ENCODE measurements around the gene MFSD2B.

MFSD2B gene

DNA sequence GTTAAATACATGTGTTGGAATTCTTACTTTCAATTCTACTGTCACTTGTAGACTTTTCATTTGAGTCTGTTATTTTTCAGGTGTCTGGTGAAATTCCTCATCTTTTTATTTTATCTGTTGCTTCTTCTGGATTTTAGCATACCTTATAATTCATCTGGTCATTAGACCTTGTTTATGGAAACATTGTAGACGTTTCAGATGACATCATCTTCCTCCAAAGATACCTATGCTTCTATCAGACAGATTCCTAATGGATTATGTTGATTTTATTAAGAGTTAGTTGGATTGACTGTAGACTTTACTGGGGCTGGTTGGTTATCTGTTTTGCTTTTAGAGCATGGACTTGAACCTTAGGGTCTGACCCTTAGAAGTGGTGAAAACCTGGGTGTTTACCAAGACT lies 15.3 kb upstream of the MFSD2B start:
- H3K4me3 ChIP-seq (ENCODE audit: low read length, poor library complexity, severe bottlenecking): no peak overlapping the region

DNA sequence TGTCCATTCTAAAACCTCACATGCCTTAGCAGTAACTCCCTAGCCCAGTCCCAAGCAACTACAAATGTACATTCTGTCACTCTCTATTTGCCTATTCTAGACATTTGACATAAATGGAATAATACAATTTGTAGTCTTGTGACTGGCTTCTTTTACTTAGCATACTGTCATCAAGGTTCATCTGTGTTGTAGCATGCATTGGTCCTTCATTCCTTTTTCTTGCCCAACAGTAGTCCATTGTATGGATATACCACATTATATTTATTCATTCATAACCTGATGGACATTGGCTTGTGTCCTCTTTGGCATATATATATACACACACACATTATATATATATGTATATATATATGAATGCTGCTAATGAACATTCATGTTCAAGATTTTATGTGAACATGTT lies 2.2 kb upstream of the MFSD2B start:
- Histone ChIP-seq H3K36me3 (ENCODE audit: insufficient read depth, low read length) (no peaks in the 10 kb centered on the region), H4K20me1 (ENCODE audit: insufficient read depth, low read length, poor library complexity, severe bottlenecking) (no peaks in the 10 kb centered on the region), H3K9me2 (replicated peaks; ENCODE audit: low read depth, low read length) (no peaks in the 10 kb centered on the region), H3K9ac (ENCODE audit: low read depth, low read length, poor library complexity, severe bottlenecking) (no peak overlapping the region), H3F3A (ENCODE audit: low read depth) (no peaks in the 10 kb centered on the region), H3K4me1 (ENCODE audit: insufficient read depth, low read length, poor library complexity, severe bottlenecking) (peaks cover 8% of the 10 kb centered on the region), H3K9me3 (ENCODE audit: insufficient read depth, low read depth, low read length) (no peaks in the 10 kb centered on the region), H2AFZ (ENCODE audit: low read length) (no peak overlapping the region), H3K4me2 (ENCODE audit: low read depth, low read length, poor library complexity, severe bottlenecking) (no peak overlapping the region), H3K79me2 (ENCODE audit: insufficient read depth, low read length) (no peaks in the 10 kb centered on the region), H3K27me3 (ENCODE audit: insufficient read depth, low read length, poor library complexity, severe bottlenecking) (no peaks in the 10 kb centered on the region), H3K4me3 (ENCODE audit: low read length, poor library complexity, severe bottlenecking) (no peak overlapping the region)
- TF ChIP-seq CTCF (conservative IDR thresholded peaks at IDR 0.05; ENCODE audit: low read length) (no peak), EZH2phosphoT487 (IDR thresholded peaks at IDR 0.05; ENCODE audit: borderline replicate concordance) (no peak)

More for the DNA sequence above, 15.3 kb upstream of the MFSD2B start:
- no peaks in the 10 kb centered on the region for H4K20me1 ChIP-seq (ENCODE audit: insufficient read depth, low read length, poor library complexity, severe bottlenecking)
- no peaks in the 10 kb centered on the region for H3K79me2 ChIP-seq (ENCODE audit: insufficient read depth, low read length)
- no peaks in the 10 kb centered on the region for H3F3A ChIP-seq (ENCODE audit: low read depth)
- H3K4me1 ChIP-seq (ENCODE audit: insufficient read depth, low read length, poor library complexity, severe bottlenecking): no peaks in the 10 kb centered on the region
- TF ChIP-seq CTCF (conservative IDR thresholded peaks at IDR 0.05; ENCODE audit: low read length) (no peak), EZH2phosphoT487 (IDR thresholded peaks at IDR 0.05; ENCODE audit: borderline replicate concordance) (no peak)
- no peaks in the 10 kb centered on the region for H3K9me2 ChIP-seq (replicated peaks; ENCODE audit: low read depth, low read length)
- H3K9me3 ChIP-seq (ENCODE audit: insufficient read depth, low read depth, low read length): no peaks in the 10 kb centered on the region
- H2AFZ ChIP-seq (ENCODE audit: low read length): no peak overlapping the region
- no peak overlapping the region for H3K4me2 ChIP-seq (ENCODE audit: low read depth, low read length, poor library complexity, severe bottlenecking)
- H3K36me3 ChIP-seq (ENCODE audit: insufficient read depth, low read length): peaks cover 7% of the 10 kb centered on the region; the same call in 1 of the 2 replicates
- H3K9ac ChIP-seq (ENCODE audit: low read depth, low read length, poor library complexity, severe bottlenecking): no peak overlapping the region
- H3K27me3 ChIP-seq (ENCODE audit: insufficient read depth, low read length, poor library complexity, severe bottlenecking): no peaks in the 10 kb centered on the region

DNA sequence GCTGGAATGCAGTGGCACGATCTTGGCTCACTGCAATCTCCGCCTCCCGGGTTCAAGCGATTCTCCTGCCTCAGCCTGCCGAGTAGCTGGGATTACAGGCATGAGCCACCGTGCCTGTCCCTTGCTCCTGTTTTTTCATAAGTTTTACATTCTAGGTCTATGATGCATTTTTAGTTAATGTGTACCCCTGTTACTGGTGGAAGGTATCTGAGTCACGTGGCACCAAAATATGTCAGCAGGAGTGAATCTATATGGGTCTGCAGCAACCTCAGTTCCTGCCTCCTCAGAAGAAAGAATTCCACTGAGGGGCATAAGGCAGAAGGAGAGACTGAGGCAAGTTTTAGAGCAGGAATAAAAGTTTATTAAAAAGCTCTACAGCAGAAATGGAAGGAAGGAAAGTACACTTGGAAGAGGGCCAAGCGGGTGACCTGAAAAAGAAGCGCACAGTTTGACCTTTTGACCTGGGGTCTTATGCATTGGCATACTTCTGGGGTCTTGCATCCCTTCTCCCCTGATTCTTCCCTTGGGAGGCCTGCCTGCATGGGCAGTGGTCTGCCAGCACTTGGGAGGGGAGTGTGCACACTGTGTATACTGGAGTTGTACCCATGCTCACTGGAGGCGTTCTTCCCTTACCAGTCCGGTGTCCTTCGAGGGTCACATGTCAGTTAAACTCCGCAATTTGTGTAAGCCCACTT lies 1.1 kb upstream of the MFSD2B start:
- no peaks in the 10 kb centered on the region for H3K9me2 ChIP-seq (replicated peaks; ENCODE audit: low read depth, low read length)
- H2AFZ ChIP-seq (ENCODE audit: low read length): no peak overlapping the region
- no peaks in the 10 kb centered on the region for H3F3A ChIP-seq (ENCODE audit: low read depth)

More for the DNA sequence above, 1.1 kb upstream of the MFSD2B start:
- Histone ChIP-seq H3K79me2 (ENCODE audit: insufficient read depth, low read length) (no peaks in the 10 kb centered on the region), H3K9ac (ENCODE audit: low read depth, low read length, poor library complexity, severe bottlenecking) (no peak overlapping the region), H3K27me3 (ENCODE audit: insufficient read depth, low read length, poor library complexity, severe bottlenecking) (no peaks in the 10 kb centered on the region), H3K4me1 (ENCODE audit: insufficient read depth, low read length, poor library complexity, severe bottlenecking) (peaks cover 8% of the 10 kb centered on the region), H3K9me3 (ENCODE audit: insufficient read depth, low read depth, low read length) (no peaks in the 10 kb centered on the region), H4K20me1 (ENCODE audit: insufficient read depth, low read length, poor library complexity, severe bottlenecking) (no peaks in the 10 kb centered on the region), H3K4me3 (ENCODE audit: low read length, poor library complexity, severe bottlenecking) (no peak overlapping the region), H3K4me2 (ENCODE audit: low read depth, low read length, poor library complexity, severe bottlenecking) (no peak overlapping the region), H3K36me3 (ENCODE audit: insufficient read depth, low read length) (no peaks in the 10 kb centered on the region)
- TF ChIP-seq CTCF (conservative IDR thresholded peaks at IDR 0.05; ENCODE audit: low read length) (no peak), EZH2phosphoT487 (IDR thresholded peaks at IDR 0.05; ENCODE audit: borderline replicate concordance) (no peak)
